Measurements from ENCODE around the gene PCCB.
"Not testable (repeated sequence)": the region's sequence is repeated elsewhere in the genome, so short reads cannot be mapped to it uniquely, and the experiment has no call there.

The PCCB gene

DNA sequence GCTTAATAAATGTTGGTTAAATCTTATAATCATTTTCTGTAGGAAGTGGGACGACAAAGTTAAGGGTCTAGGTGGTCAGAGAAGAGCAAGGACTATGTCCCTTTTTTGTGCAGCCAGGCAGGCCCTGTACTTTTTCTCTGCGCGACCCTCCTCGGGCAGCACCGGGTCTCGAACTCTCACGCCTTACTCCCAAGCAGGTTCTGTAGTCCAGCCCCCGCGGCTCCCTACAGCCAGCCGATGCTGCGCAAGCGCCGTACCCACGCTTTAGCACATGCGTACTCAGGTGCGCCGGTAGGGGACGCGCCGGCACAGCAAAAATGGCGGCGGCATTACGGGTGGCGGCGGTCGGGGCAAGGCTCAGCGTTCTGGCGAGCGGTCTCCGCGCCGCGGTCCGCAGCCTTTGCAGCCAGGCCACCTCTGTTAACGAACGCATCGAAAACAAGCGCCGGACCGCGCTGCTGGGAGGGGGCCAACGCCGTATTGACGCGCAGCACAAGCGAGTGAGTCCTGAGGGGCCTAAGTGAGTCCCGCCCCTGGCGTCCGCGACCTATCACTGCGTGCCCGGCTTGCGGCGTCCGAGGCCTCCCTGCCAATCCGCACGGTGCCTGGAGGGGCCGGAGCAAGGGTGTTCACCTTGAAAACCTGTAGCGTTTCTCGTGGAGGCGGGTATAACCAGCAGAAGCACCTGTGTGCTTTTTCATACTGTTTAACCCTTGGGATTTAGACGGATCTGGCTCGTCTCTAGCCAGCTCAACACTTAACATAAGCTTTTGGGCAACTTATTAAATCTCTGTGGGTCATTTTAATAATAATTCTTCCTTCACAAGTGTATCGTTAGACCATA lies at the start of gene PCCB:
Gene PCCB (plus strand): TSS at position 282 of the 844 bp plus-strand sequence. CDS start 36 bp downstream, at position 318.
- DNase-seq (ENCODE audit: low read depth, low spot score): peak; percentile 97

- DNase-seq (ENCODE audit: low read depth, low spot score): peak; percentile 27
Observed at GRCh38 chr3:136207489-136208115, 42.5 kb upstream of the PCCB start.

DNA sequence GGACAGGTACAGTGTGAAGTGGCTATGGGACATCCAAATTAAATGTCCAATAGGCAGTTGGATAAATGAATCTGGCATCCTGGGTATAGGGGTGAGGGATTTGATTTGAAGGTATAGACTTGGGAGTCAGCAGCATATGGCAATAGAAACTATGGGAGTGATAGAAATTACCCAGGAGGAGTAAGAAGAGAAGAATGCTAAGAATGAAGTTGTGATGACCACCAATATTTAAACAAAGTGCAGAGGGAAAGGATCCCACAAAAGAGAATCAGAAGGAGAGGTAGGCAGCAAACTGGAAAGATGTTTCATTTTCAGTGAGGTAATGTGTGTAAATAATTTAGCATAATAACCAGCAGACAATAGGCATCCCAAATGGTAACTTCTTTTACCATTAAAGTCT lies 40.2 kb upstream of the PCCB start:
- peak; percentile 70 for DNase-seq (ENCODE audit: low read depth, low spot score)

DNA sequence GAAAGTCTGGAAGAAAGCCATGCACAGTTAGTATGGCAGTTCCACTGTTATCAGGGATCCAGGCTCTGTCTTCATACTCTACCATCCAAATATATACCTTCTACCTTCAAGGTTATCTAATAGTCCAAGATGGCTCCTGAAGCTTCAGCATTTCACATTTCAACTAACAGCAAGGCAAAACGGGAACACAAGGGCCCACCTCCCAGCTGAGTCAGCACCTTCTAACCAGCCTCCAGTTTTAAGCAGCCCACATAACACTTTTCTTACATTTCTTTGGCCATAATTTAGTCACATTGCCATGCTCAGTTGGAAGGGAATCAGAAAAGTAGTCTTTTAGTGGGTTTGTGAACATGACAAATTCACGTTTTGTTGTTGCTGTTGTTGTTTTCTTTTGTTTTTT lies 38.6 kb upstream of the PCCB start:
- no peak for DNase-seq (ENCODE audit: low read depth, low spot score)

GRCh38 chr3:136222746-136223145 lies 27.4 kb upstream of the PCCB start:
- DNase-seq (ENCODE audit: low read depth, low spot score): not testable (repeated sequence)

DNA sequence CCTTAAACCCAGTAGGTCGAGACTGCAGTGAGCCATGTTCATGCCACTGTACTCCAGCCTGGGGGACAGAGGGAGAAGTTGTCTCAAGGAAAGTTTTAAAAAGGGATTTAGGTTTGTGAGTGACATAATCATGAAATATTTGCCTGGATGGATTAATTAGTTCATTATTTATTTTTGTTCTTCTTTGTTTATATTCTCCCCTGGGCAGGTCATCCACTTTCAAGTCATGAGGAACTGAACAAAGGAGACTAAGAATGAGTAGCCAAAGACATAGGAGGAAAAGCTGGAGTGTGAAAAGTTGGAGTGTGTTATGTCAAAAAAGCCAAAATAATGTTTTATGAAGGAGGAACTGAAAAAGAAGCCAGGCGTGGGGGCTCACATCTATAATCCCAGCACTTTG lies 17.7 kb upstream of the PCCB start:
- no peak for DNase-seq (ENCODE audit: low read depth, low spot score)

DNA sequence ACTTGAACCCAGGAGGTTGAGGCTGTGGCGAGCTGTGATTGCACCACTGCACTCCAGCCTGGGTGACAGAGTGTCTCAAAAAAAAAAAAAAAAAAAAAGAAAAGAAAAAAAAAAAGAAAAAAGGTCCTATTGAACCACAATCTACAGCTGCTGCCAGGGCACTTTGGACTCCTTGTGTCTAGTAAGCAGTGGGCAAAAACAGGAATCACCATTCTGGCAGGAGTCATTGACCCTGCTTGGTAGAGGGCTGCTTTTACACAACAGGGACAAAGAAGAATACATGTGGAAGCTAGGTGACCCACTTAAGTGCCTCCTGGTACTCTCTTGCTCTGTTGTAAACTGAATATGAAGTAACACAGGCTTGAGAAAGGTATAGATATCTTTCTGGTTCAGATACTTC lies 14.6 kb upstream of the PCCB start:
- DNase-seq (ENCODE audit: low read depth, low spot score): no peak

DNA sequence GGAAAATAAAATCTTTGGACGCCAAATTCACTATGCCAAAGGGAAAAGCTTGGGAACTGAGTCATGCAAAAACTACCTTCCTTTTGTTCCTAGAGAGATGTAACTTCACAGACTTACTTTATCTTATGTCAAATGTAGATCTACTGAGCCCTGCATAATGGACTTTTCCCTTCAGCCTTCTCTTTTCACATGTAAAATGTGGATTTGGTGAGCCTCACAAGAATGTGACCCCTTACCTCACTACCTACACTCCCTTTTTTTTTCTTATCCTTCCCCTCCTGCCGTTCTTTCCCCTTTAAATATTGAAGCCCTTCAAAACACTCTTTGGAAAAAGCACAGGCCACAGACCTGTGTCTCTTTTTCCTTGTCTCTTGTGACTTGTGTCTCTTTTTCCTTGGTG lies 14.0 kb upstream of the PCCB start:
- no peak for DNase-seq (ENCODE audit: low read depth, low spot score)

- DNase-seq (ENCODE audit: low read depth, low spot score): no peak
Observed at GRCh38 chr3:136237103-136237502, 13.0 kb upstream of the PCCB start.

DNA sequence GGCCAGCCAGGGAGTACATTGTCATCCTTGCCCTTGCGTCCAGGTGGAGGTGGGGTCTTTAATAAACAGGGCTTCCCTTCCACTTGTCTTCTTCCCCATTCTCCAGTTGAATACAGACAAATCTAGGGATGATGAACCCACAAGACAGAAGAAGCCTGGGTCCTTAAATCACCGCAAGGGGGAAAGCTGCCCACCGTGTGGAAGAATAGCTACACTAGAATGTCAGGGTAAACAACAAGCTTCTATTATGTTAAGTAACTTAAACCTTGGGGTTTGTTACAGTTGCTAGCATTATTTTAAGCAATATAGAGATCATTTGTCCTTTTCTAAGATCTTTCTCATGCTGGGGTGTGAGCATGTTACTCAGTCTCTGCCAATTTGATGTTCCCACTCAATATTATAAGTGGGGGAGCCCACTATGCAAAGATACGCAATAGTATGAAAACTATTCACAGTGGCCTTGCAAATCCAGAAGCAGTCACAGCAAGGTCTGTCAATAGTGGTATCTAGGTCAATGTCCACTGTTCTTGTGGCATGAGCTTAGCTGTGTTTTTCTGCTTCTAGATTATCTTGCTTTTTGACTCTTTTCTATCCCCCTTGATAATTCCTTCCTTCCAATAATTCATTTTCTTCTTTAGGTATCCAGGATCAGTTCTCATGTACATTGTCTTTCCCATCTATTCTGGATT lies 12.0 kb upstream of the PCCB start:
- DNase-seq (ENCODE audit: low read depth, low spot score): no peak

GRCh38 chr3:136239094-136239493 lies 11.0 kb upstream of the PCCB start:
- DNase-seq (ENCODE audit: low read depth, low spot score): no peak

DNA sequence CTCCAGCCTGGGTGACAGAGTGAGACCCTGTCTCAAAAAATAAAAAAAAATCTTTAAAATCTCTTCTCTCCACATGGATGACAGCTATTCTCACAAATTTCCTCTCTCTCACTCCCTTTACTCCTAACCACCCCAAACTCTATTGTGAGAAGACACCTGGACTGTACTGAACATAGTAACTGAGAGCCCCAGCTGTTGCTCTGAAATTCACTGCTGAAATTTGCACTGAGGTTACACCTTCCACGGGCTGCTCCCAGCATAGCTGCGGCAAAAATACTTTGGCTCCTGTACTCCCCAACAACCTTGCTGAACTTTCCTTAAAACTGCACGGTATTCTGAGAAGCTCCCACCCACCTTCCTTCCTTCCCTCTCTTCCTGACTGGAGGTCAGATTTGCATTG lies 4.4 kb upstream of the PCCB start:
- no peak for DNase-seq (ENCODE audit: low read depth, low spot score)

GRCh38 chr3:136247436-136247835 lies 2.7 kb upstream of the PCCB start:
- DNase-seq (ENCODE audit: low read depth, low spot score): no peak

GRCh38 chr3:136247855-136248590 lies 2.1 kb upstream of the PCCB start:
- no peak for DNase-seq (ENCODE audit: low read depth, low spot score)

- no peak for DNase-seq (ENCODE audit: low read depth, low spot score)
Observed at GRCh38 chr3:136249091-136249490, 1.0 kb upstream of the PCCB start.

- no peak for DNase-seq (ENCODE audit: low read depth, low spot score)
Observed at GRCh38 chr3:136249593-136249992, 547 bp upstream of the PCCB start.

- peak; percentile 58 for DNase-seq (ENCODE audit: low read depth, low spot score)
Observed at GRCh38 chr3:136250903-136251460, 842 bp downstream of the PCCB start.

DNA sequence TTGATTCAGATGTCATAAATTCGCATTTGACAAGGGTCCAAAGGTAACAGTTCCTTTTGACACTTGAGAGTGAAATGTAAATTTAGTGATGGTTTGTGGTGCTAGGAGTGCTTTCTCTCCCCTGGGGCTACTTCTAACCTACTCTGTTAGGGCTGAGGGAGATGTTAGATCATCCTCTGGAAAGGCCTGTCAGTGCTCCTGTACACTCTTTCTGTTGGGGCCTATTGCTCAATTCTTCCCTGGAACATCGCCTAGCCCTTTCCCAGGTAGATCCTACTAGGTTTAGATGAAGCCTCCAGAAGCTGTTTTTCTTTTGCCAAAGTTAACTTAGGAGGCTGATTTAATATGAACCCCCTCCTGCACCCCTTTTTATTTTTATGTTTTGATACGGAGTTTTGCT lies 1.4 kb downstream of the PCCB start:
- DNase-seq (ENCODE audit: low read depth, low spot score): no peak

GRCh38 chr3:136255672-136256406 lies 5.7 kb downstream of the PCCB start:
- no peak for DNase-seq (ENCODE audit: low read depth, low spot score)

DNA sequence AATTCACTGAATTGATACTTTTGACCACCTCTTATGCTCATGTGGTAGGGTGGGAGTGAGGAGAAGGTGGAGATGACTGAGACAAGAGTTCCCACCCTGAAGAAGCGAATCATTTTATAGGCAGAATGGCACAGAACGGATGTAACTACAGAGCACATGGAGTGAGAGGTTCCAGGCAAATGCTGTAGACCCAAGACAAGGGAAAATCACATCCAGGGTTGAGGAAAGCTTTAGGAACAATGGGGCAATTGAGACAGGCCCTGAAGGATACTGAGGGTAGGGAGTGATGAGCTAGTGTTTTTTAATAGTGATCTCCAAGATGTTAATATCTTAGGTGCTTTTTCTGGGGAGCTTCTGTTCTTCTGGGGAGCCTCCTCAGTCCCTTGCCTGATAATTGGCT lies 8.1 kb downstream of the PCCB start:
- no peak for DNase-seq (ENCODE audit: low read depth, low spot score)

- no peak for DNase-seq (ENCODE audit: low read depth, low spot score)
Observed at GRCh38 chr3:136261826-136262225, 11.7 kb downstream of the PCCB start.

Data from astrocyte of the hippocampus (primary cell).